ENCODE data around the gene MFSD12. TPM values are rescaled to one million over a fixed set of nuclear protein-coding genes. Genes with fewer than 3 reads are reported as not detected.
A peak's percentile ranks its signal among the peaks of the same experiment; 100 is the strongest.

Gene MFSD12
- total and polyA plus RNA-seq, 2 of the 8 experiments (the other 6 are each of a cell fraction or from before 2014, with no cell fraction given): 59.6 to 71.3 TPM

GRCh38 chr19:3606174-3606689 is 48.8 kb upstream of the MFSD12 start:
- H2BK5ac ChIP-seq (ENCODE audit: low read depth, low read length): no peak overlapping the region
- TF ChIP-seq GTF2F1 (IDR thresholded peaks at IDR 0.05; ENCODE audit: borderline replicate concordance, low read depth, low read length) (no peak), EZH2 (IDR thresholded peaks at IDR 0.05; ENCODE audit: low read depth, low read length, severe bottlenecking) (no peak), SAP30 (IDR thresholded peaks at IDR 0.05; ENCODE audit: insufficient read depth, insufficient replicate concordance, low read length) (no peak), MAFK (IDR thresholded peaks at IDR 0.05; ENCODE audit: low read depth, low read length) (no peak), RFX5 (IDR thresholded peaks at IDR 0.05; ENCODE audit: borderline replicate concordance, low read depth, low read length) (no peak), NRF1 (IDR thresholded peaks at IDR 0.05; ENCODE audit: low read depth, low read length) (no peak), CTCF (IDR thresholded peaks at IDR 0.05; ENCODE audit: control extremely low read depth in 1 of 3, insufficient read depth in 1 of 3, low read depth in 1 of 3, low read length in 3 of 3) (no peak), ATF3 (IDR thresholded peaks at IDR 0.05; ENCODE audit: insufficient read depth, low read depth, low read length) (no peak)

More at GRCh38 chr19:3606174-3606689, 48.8 kb upstream of the MFSD12 start:
- Histone ChIP-seq H3K9ac (replicated peaks in 1 of 4; ENCODE audit: extremely low read depth in 1 of 4, low read depth in 3 of 4, low read length in 3 of 4) (no peak overlapping the region; a peak in 1 of 7 replicates), H3K27ac (ENCODE audit: low read depth, low read length) (no peak overlapping the region), H2AK5ac (ENCODE audit: low read depth, low read length) (no peak overlapping the region), H3K56ac (replicated peaks; ENCODE audit: insufficient read length, low read depth, low read length) (no peak overlapping the region), H2BK120ac (replicated peaks; ENCODE audit: low read depth, low read length) (no peak overlapping the region), H2AFZ (ENCODE audit: low read length) (no peak overlapping the region), H3K4me3 (ENCODE audit: extremely low read depth in 1 of 4, insufficient read depth in 2 of 4, low read depth in 3 of 4, low read length in 4 of 4) (peak overlapping the region; percentile 15 to 64 (median 36); a peak in 7 of 8 replicates), H3K18ac (ENCODE audit: extremely low read depth, low read length) (no peak overlapping the region), H3K36me3 (ENCODE audit: control insufficient read depth in 2 of 4, insufficient read depth in 4 of 4, low read length in 3 of 4) (peaks cover 0 to 2% (median 0%) of the 10 kb centered on the region in 4 experiments; a peak in 1 of 8 replicates), H3K4me2 (ENCODE audit: insufficient read depth in 1 of 2, low read depth in 2 of 2, low read length in 2 of 2) (peak overlapping the region; percentile 82 to 83), H2BK15ac (ENCODE audit: low read length) (0 out of 2 replicates have a peak overlapping the region, but pooled peaks have one; percentile 99), H3K4ac (replicated peaks; ENCODE audit: insufficient read length, low read depth, low read length) (no peak overlapping the region), H3K23ac (ENCODE audit: insufficient read length) (no peak overlapping the region), H2BK20ac (ENCODE audit: low read length) (no peak overlapping the region), H3K23me2 (ENCODE audit: low read depth, low read length) (peaks cover 18% of the 10 kb centered on the region; the same call in 1 of the 2 replicates), H4K8ac (ENCODE audit: extremely low read depth, insufficient read depth, low read length) (0 out of 2 replicates have a peak overlapping the region, but pooled peaks have one; percentile 5), H3K79me2 (ENCODE audit: control insufficient read depth in 1 of 2, insufficient read depth in 2 of 2, low read length in 2 of 2) (no peaks in the 10 kb centered on the region), H3K79me1 (ENCODE audit: low read depth, low read length) (no peaks in the 10 kb centered on the region), H3K9me3 (ENCODE audit: insufficient read depth in 2 of 2, low read depth in 1 of 2, low read length in 1 of 2) (no peaks in the 10 kb centered on the region), H4K5ac (ENCODE audit: insufficient read length, low read depth, low read length) (no peak overlapping the region), H3K14ac (ENCODE audit: insufficient read length) (no peak overlapping the region), H2BK12ac (ENCODE audit: low read depth, low read length) (0 out of 2 replicates have a peak overlapping the region, but pooled peaks have one; percentile 50), H4K20me1 (replicated peaks in 1 of 2; ENCODE audit: control insufficient read depth in 1 of 2, insufficient read depth in 2 of 2, low read length in 2 of 2) (peaks cover 0 to 8% of the 10 kb centered on the region in 2 experiments), H4K91ac (replicated peaks; ENCODE audit: insufficient read length, low read length) (no peak overlapping the region), H3K27me3 (replicated peaks in 1 of 4; ENCODE audit: control insufficient read depth in 3 of 4, extremely low read depth in 1 of 4, insufficient read depth in 3 of 4, low read length in 3 of 4) (peaks cover 0 to 16% (median 13%) of the 10 kb centered on the region in 4 experiments; a peak in 5 of 7 replicates), H3K4me1 (replicated peaks in 1 of 4; ENCODE audit: control insufficient read depth in 3 of 4, insufficient read depth in 4 of 4, low read length in 3 of 4) (peaks cover 3 to 14% (median 12%) of the 10 kb centered on the region in 4 experiments)
- no peak for FAIRE-seq
- peak in 1 of 2 experiments; percentile 62 for DNase-seq (ENCODE audit: low read depth in 1 of 2, low spot score in 2 of 2)
- ChIA-PET POLR2A (ENCODE audit: partially characterized antibody) (no interaction called here), CTCF (ENCODE audit: partially characterized antibody) (no interaction called here)
- WGBS, 2 experiments (ENCODE audit: extremely low coverage in 1 of 2, insufficient coverage in 1 of 2, insufficient read length in 1 of 2, insufficient replicate concordance in 2 of 2, low coverage in 1 of 2, low lambda C conversion rate in 2 of 2, missing lambda C conversion rate in 1 of 2): 25% methylated on average over 27 of the region's 35 CpGs; no CpG with 5 or more reads in 1 of the 2 experiments

Measured in H1 (cell line).